ENCODE results near the gene PXYLP1. TPM values are rescaled to one million over a fixed set of nuclear protein-coding genes. Genes with fewer than 3 reads are reported as not detected.

The PXYLP1 gene
- total RNA-seq, 1 experiment from 2014 or later, result 11.3 TPM

DNA sequence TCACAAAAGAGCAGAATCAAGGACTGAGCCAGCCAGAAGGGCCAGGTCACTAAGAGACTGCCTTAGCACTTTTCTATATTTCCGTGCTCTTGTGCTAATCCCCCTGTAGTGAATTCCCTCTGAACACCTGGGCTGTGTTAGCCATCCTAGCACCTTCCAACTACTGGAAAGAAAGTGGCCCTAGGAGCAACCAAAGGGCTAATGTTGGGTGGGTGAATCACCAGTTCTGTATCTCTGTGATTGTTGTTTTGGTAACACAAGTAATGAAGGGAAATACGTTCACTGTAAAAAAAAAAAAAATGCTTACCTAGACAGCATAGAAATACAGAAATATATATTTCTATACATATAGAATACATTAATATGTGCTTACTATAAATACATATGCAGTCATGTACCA is 43.9 kb downstream of the PXYLP1 start:
- Histone ChIP-seq H3K4me3 (ENCODE audit: low read depth, low read length, poor library complexity, severe bottlenecking) (no peak overlapping the region), H3K36me3 (ENCODE audit: insufficient read depth, low read length, poor library complexity, severe bottlenecking) (no peaks in the 10 kb centered on the region), H3K27ac (ENCODE audit: low read depth, low read length, poor library complexity, severe bottlenecking) (no peak overlapping the region), H3K27me3 (replicated peaks; ENCODE audit: insufficient read depth, low read depth, low read length, poor library complexity) (no peaks in the 10 kb centered on the region), H3K9me3 (ENCODE audit: low read depth, low read length, poor library complexity, severe bottlenecking) (no peaks in the 10 kb centered on the region), H3K4me1 (ENCODE audit: insufficient read depth, low read length, poor library complexity, severe bottlenecking) (no peaks in the 10 kb centered on the region)
- BruUV-seq (replicated peaks), result no TSS peak
- DNase-seq (ENCODE audit: low spot score), result no peak
- no peak for TF ChIP-seq EZH2 (IDR thresholded peaks at IDR 0.05; ENCODE audit: borderline replicate concordance, low read depth, low read length, poor library complexity, severe bottlenecking)
- TF ChIP-seq, protein P1, sequence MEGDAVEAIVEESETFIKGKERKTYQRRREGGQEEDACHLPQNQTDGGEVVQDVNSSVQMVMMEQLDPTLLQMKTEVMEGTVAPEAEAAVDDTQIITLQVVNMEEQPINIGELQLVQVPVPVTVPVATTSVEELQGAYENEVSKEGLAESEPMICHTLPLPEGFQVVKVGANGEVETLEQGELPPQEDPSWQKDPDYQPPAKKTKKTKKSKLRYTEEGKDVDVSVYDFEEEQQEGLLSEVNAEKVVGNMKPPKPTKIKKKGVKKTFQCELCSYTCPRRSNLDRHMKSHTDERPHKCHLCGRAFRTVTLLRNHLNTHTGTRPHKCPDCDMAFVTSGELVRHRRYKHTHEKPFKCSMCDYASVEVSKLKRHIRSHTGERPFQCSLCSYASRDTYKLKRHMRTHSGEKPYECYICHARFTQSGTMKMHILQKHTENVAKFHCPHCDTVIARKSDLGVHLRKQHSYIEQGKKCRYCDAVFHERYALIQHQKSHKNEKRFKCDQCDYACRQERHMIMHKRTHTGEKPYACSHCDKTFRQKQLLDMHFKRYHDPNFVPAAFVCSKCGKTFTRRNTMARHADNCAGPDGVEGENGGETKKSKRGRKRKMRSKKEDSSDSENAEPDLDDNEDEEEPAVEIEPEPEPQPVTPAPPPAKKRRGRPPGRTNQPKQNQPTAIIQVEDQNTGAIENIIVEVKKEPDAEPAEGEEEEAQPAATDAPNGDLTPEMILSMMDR (conservative IDR thresholded peaks at IDR 0.05; ENCODE audit: low read depth, low read length), result no peak
- POLR2A ChIA-PET (ENCODE audit: low non-redundant PET), result no interaction called here
- CTCF ChIA-PET, result no interaction called here
- intact Hi-C loops (cut with micrococcal nuclease; ENCODE audit: unreplicated experiment), result no loop called here

- no peaks in the 10 kb centered on the region for H3K27me3 ChIP-seq (replicated peaks; ENCODE audit: insufficient read depth, low read depth, low read length, poor library complexity)
- no peaks in the 10 kb centered on the region for H3K9me3 ChIP-seq (ENCODE audit: low read depth, low read length, poor library complexity, severe bottlenecking)
- H3K4me3 ChIP-seq (ENCODE audit: low read depth, low read length, poor library complexity, severe bottlenecking), result no peak overlapping the region
- CTCF ChIA-PET, result no interaction called here
- BruUV-seq (replicated peaks), result no TSS peak
- H3K27ac ChIP-seq (ENCODE audit: low read depth, low read length, poor library complexity, severe bottlenecking), result no peak overlapping the region
- DNase-seq (ENCODE audit: low spot score), result no peak
- H3K36me3 ChIP-seq (ENCODE audit: insufficient read depth, low read length, poor library complexity, severe bottlenecking), result no peaks in the 10 kb centered on the region
- TF ChIP-seq, protein P1 (conservative IDR thresholded peaks at IDR 0.05; ENCODE audit: low read depth, low read length), result no peak
- TF ChIP-seq EZH2 (IDR thresholded peaks at IDR 0.05; ENCODE audit: borderline replicate concordance, low read depth, low read length, poor library complexity, severe bottlenecking), result no peak
- intact Hi-C loops (cut with micrococcal nuclease; ENCODE audit: unreplicated experiment), result no loop called here
- POLR2A ChIA-PET (ENCODE audit: low non-redundant PET), result no interaction called here
- no peaks in the 10 kb centered on the region for H3K4me1 ChIP-seq (ENCODE audit: insufficient read depth, low read length, poor library complexity, severe bottlenecking)
These were observed 44.3 kb downstream of the PXYLP1 start for GRCh38 chr3:141275973-141276372.

DNA sequence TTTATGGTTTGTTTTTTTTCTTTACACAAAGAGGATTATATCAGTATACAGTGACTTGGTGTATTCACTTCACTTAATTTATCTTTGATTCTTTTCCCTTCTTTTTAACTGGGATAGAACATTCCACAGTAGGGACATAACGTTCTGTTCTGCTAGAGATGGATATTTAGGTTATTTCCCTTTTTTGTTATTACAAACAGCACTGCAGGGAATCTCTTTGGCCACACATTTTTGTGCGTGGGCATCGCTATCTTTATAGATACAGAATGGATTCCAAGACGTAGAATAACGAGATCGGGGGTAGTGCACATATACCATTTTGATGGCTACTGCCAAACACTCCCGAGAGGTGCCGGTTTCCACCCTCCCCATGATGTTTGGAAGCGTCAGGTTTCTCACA is 44.8 kb downstream of the PXYLP1 start:
- intact Hi-C loops (cut with micrococcal nuclease; ENCODE audit: unreplicated experiment), result no loop called here
- H3K4me3 ChIP-seq (ENCODE audit: low read depth, low read length, poor library complexity, severe bottlenecking), result no peak overlapping the region
- H3K27ac ChIP-seq (ENCODE audit: low read depth, low read length, poor library complexity, severe bottlenecking), result no peak overlapping the region
- no peaks in the 10 kb centered on the region for H3K36me3 ChIP-seq (ENCODE audit: insufficient read depth, low read length, poor library complexity, severe bottlenecking)
- no peak for DNase-seq (ENCODE audit: low spot score)
- no TSS peak for BruUV-seq (replicated peaks)
- TF ChIP-seq, protein P1 (conservative IDR thresholded peaks at IDR 0.05; ENCODE audit: low read depth, low read length), result no peak
- no peak for TF ChIP-seq EZH2 (IDR thresholded peaks at IDR 0.05; ENCODE audit: borderline replicate concordance, low read depth, low read length, poor library complexity, severe bottlenecking)
- CTCF ChIA-PET, result interaction anchor here (2.0 kb wide), 1 partner anchor 45 kb away, joined by 11 read pairs; the partner anchor contains the start of gene PXYLP1
- H3K27me3 ChIP-seq (replicated peaks; ENCODE audit: insufficient read depth, low read depth, low read length, poor library complexity), result no peaks in the 10 kb centered on the region
- H3K4me1 ChIP-seq (ENCODE audit: insufficient read depth, low read length, poor library complexity, severe bottlenecking), result no peaks in the 10 kb centered on the region
- H3K9me3 ChIP-seq (ENCODE audit: low read depth, low read length, poor library complexity, severe bottlenecking), result no peaks in the 10 kb centered on the region
- POLR2A ChIA-PET (ENCODE audit: low non-redundant PET), result no interaction called here

Data from A673 (cell line).